Naive thymus-derived CD4-positive, alpha-beta T cell (primary cell): ENCODE data around the gene MGRN1. TPM values are rescaled to one million over a fixed set of nuclear protein-coding genes. Genes with fewer than 3 reads are reported as not detected.

Experiments
- ATAC-seq: fragments of 150-1000 bp; cut with Tn5 transposase; 2 replicates; pipeline ENCODE4 v1.10.0; 2021; ENCODE audit warnings: mild to moderate bottlenecking, moderate library complexity
- CTCF ChIA-PET: fragments of 350-600 bp; sonication (Branson Sonifier 250); formaldehyde crosslinking; loops from one replicate; lab custom pipeline; 2021; ENCODE audit warnings: antibody characterized with exemption; lab: Charles Lee
- POLR2A ChIA-PET: fragments of 350-600 bp; sonication (Branson Sonifier 250); formaldehyde crosslinking; loops from one replicate; lab custom pipeline; 2021; ENCODE audit warnings: antibody characterized with exemption, inconsistent platforms; lab: Charles Lee
- DNase-seq, 9 donors: peaks; one replicate each; pipeline versions ENCODE4 v3.0.0 to v3.0.0-alpha.2; 2020 to 2022; ENCODE audit warnings: mixed read lengths in 1 of 9
- H3K27ac ChIP-seq: one replicate; pipeline ENCODE4 v1.7.0; 2013; ENCODE audit warnings: mild to moderate bottlenecking, low read depth, low read length, moderate library complexity
- H3K27me3 ChIP-seq, 2 donors: one replicate each; pipeline ENCODE4 v1.7.0; 2013; ENCODE audit warnings: low read length in 2 of 2, mild to moderate bottlenecking in 2 of 2, moderate library complexity in 2 of 2; ENCODE audit not compliant: control insufficient read depth in 2 of 2, insufficient read depth in 2 of 2
- H3K36me3 ChIP-seq, 3 experiments: 1 replicate in 2 of 3; 2 replicates in 1 of 3; pipeline ENCODE4 v1.7.0; 2013; ENCODE audit warnings: low read length in 3 of 3, mild to moderate bottlenecking in 3 of 3, moderate library complexity in 1 of 3; ENCODE audit not compliant: insufficient read depth in 3 of 3, control insufficient read depth in 2 of 3
- H3K4me1 ChIP-seq, 2 donors: one replicate each; pipeline ENCODE4 v1.7.0; 2013; ENCODE audit warnings: low read length in 2 of 2, mild to moderate bottlenecking in 2 of 2, moderate library complexity in 1 of 2; ENCODE audit not compliant: control insufficient read depth in 2 of 2, insufficient read depth in 2 of 2
- H3K4me3 ChIP-seq: 2 replicates; pipeline ENCODE4 v1.7.0; 2013; ENCODE audit warnings: mild to moderate bottlenecking, low read length
- H3K9me3 ChIP-seq, 3 experiments: 1 replicate in 2 of 3; 2 replicates in 1 of 3; pipeline ENCODE4 v1.7.0; 2013; ENCODE audit warnings: low read length in 3 of 3; ENCODE audit not compliant: control insufficient read depth in 2 of 3
- H3K27ac Mint-ChIP-seq, 9 donors: one replicate each; pipeline ENCODE4 v1.8.0; 2020 to 2022; ENCODE audit warnings: mixed read lengths in 9 of 9, mild to moderate bottlenecking in 8 of 9, moderate library complexity in 5 of 9, inconsistent platforms in 2 of 9
- H3K27me3 Mint-ChIP-seq, 5 donors: one replicate each; pipeline ENCODE4 v1.8.0; 2021 to 2022; ENCODE audit warnings: mixed read lengths in 5 of 5, mild to moderate bottlenecking in 1 of 5
- H3K36me3 Mint-ChIP-seq, 5 donors: one replicate each; pipeline ENCODE4 v1.8.0; 2020 to 2022; ENCODE audit warnings: mixed read lengths in 5 of 5, mild to moderate bottlenecking in 3 of 5, inconsistent platforms in 1 of 5
- H3K4me1 Mint-ChIP-seq, 7 donors: one replicate each; pipeline ENCODE4 v1.8.0; 2020 to 2022; ENCODE audit warnings: mixed read lengths in 7 of 7, mild to moderate bottlenecking in 3 of 7, inconsistent platforms in 1 of 7
- H3K4me3 Mint-ChIP-seq, 10 donors: one replicate each; pipeline ENCODE4 v1.8.0; 2020 to 2022; ENCODE audit warnings: mild to moderate bottlenecking in 10 of 10, mixed read lengths in 10 of 10, moderate library complexity in 6 of 10, inconsistent platforms in 2 of 10
- H3K9me3 Mint-ChIP-seq, 11 donors: one replicate each; pipeline ENCODE4 v1.8.0; 2020 to 2022; ENCODE audit warnings: mixed read lengths in 11 of 11, mild to moderate bottlenecking in 4 of 11, inconsistent platforms in 1 of 11, moderate library complexity in 1 of 11
- intact Hi-C, 2 donors: fragments of 100-400 bp; cut with micrococcal nuclease; formaldehyde crosslinking; loops; one replicate each; pipeline ENCODE4 v1.15.1; 2023
- polyA plus RNA-seq, 2 donors: library from polyadenylated mRNA; unstranded; fragments of 300-500 nt; fragmentation: Illumina TruSeq; gene quantifications; one replicate each; pipeline ENCODE4 v1.2.3, GENCODE V29; 2021
- total RNA-seq, 6 experiments: library from RNA in 5 of 6; stranded (reverse) in 5 of 6; gene quantifications; 1 replicate in 5 of 6; 2 replicates in 1 of 6; pipeline ENCODE4 v1.2.3 and lab custom pipeline; 2021 to 2026

The MGRN1 gene
- total and polyA plus RNA-seq, 7 experiments from 2014 or later: 4.9 to 103 (median 71.1) TPM

GRCh38 chr16:4677994-4678393 lies 53.4 kb downstream of the MGRN1 start:
- Mint-ChIP-seq H3K27me3 (no peaks in the 10 kb centered on the region), H3K4me3 (peak overlapping the region in 3 of 10 donors; percentile 16 to 38 (median 27)), H3K4me1 (peaks cover 31 to 41% (median 35%) of the 10 kb centered on the region in 7 donors), H3K9me3 (no peaks in the 10 kb centered on the region), H3K27ac (peak overlapping the region; percentile 57 to 98 (median 81)), H3K36me3 (peaks cover 0 to 18% (median 3%) of the 10 kb centered on the region in 5 donors)
- intact Hi-C loops: loop anchor here (2.0 kb wide), 2 partner anchors 15 to 17 kb away; partner anchors contain the start of gene NUDT16L1 (in 1 of the 2)
- ChIA-PET POLR2A (interaction anchor here (1.0 kb wide), 1 partner anchor 12 kb away, joined by 3 read pairs; no protein-coding TSS in a partner anchor), CTCF (interaction anchor here (0.6 kb wide), 1 partner anchor 93 kb away, joined by 3 read pairs; no protein-coding TSS in a partner anchor)
- peaks cover 19 to 28% of the 10 kb centered on the region in 2 donors for H3K4me1 ChIP-seq
- peaks cover 0 to 53% (median 0%) of the 10 kb centered on the region in 3 experiments for H3K36me3 ChIP-seq
- DNase-seq (no peak), ATAC-seq (no peak)
- H3K27me3 ChIP-seq: no peaks in the 10 kb centered on the region
- no peak overlapping the region for H3K4me3 ChIP-seq
- no peaks in the 10 kb centered on the region for H3K9me3 ChIP-seq
- peak overlapping the region; percentile 42 for H3K27ac ChIP-seq

DNA sequence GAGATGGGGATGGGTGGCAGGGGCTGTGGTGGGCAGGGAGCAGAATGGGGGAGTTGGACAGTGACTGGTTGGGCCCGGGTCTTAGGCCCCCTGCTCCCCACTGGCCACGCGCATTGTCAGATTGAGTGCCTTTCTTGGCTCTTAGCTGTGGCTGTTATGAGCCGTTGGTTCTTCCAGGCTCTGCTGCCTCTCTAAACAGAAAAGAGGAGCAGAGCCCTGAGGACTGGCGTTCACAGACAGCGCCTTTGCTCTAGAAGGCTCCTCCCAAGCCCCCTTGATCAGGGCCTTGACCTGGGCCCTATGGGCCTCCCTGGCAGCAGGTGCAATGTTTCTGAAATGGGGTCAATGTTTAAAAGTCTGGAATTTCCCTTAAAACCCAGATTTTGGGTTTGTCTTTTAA lies 54.0 kb downstream of the MGRN1 start:
- ChIA-PET POLR2A (interaction anchor here (0.7 kb wide), 1 partner anchor 113 kb away, joined by 3 read pairs; no protein-coding TSS in a partner anchor), CTCF (interaction anchor here (0.7 kb wide), 1 partner anchor 74 kb away, joined by 3 read pairs; no protein-coding TSS in a partner anchor)
- no peaks in the 10 kb centered on the region for H3K9me3 Mint-ChIP-seq
- peaks cover 0 to 15% (median 2%) of the 10 kb centered on the region in 5 donors for H3K36me3 Mint-ChIP-seq
- H3K9me3 ChIP-seq: no peaks in the 10 kb centered on the region
- peaks cover 19 to 28% of the 10 kb centered on the region in 2 donors for H3K4me1 ChIP-seq
- H3K4me3 Mint-ChIP-seq: peak overlapping the region in 1 of 10 donors; percentile 38
- ATAC-seq: no peak
- peaks cover 0 to 54% (median 0%) of the 10 kb centered on the region in 3 experiments for H3K36me3 ChIP-seq
- H3K27ac Mint-ChIP-seq: peak overlapping the region; percentile 57 to 98 (median 81)
- no peak for DNase-seq
- peaks cover 31 to 41% (median 35%) of the 10 kb centered on the region in 7 donors for H3K4me1 Mint-ChIP-seq
- no peaks in the 10 kb centered on the region for H3K27me3 Mint-ChIP-seq
- no peak overlapping the region for H3K4me3 ChIP-seq
- intact Hi-C loops: no loop called here
- H3K27me3 ChIP-seq: no peaks in the 10 kb centered on the region
- no peak overlapping the region for H3K27ac ChIP-seq

GRCh38 chr16:4679156-4679849 lies 54.7 kb downstream of the MGRN1 start:
- ATAC-seq (no peak), DNase-seq (no peak)
- no peaks in the 10 kb centered on the region for H3K27me3 Mint-ChIP-seq
- no peaks in the 10 kb centered on the region for H3K9me3 Mint-ChIP-seq
- Histone ChIP-seq H3K9me3 (no peaks in the 10 kb centered on the region), H3K4me3 (no peak overlapping the region), H3K27me3 (no peaks in the 10 kb centered on the region), H3K4me1 (peaks cover 19 to 28% of the 10 kb centered on the region in 2 donors), H3K36me3 (peaks cover 0 to 59% (median 0%) of the 10 kb centered on the region in 3 experiments), H3K27ac (no peak overlapping the region)
- peaks cover 0 to 15% (median 0%) of the 10 kb centered on the region in 5 donors for H3K36me3 Mint-ChIP-seq
- ChIA-PET POLR2A (interaction anchor here (0.7 to 1.3 kb wide), 2 partner anchors 14 to 114 kb away, joined by 3 read pairs; partner anchors contain the start of gene NUDT16L1), CTCF (interaction anchor here (0.7 kb wide), 1 partner anchor 74 kb away, joined by 3 read pairs; no protein-coding TSS in a partner anchor)
- intact Hi-C loops: no loop called here
- H3K4me3 Mint-ChIP-seq: no peak overlapping the region
- H3K4me1 Mint-ChIP-seq: peaks cover 30 to 41% (median 35%) of the 10 kb centered on the region in 7 donors
- H3K27ac Mint-ChIP-seq: peak overlapping the region in 8 of 9 donors; percentile 41 to 98 (median 84)

DNA sequence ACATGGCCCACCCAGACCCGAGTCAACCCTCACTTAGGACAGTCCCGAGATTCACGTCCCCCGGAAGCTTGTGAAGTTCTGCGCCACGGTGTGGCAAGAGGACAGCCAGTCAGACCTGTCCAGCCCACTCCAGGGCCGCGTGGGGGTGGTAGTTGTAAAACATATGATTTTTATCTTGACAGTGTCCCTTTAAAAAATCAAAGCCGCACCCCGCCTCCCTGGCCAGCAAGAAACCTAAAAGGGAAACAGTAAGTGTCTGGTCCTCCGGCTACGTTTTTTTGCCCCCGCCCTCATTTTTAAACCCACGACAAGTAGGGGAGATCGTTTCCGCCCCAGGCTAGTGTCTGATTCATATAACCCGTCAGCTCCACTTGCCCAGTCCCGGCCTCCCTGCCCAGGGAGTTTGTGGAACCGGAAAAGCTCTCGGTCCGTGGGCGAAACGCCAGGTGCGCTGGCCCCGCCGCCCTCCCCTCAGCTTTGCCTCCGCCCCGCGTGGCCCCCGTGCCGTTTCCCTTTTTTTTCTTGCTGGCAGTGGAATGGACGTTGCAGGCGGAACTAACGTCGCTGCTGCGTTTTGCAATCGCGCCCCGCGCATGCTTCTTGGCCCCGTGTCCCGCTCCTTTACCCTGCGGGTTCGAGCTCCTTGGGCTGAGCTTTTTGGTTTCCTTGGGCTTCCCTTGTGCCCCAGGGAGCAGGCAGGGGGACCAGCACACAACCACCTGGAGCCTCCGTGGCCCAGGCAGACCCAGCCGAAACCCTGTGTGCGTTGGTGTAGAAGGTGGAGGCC lies 55.4 kb downstream of the MGRN1 start:
- Histone ChIP-seq H3K36me3 (peaks cover 0 to 67% (median 0%) of the 10 kb centered on the region in 3 experiments), H3K4me3 (no peak overlapping the region), H3K27me3 (no peaks in the 10 kb centered on the region), H3K9me3 (no peaks in the 10 kb centered on the region), H3K27ac (peak overlapping the region; percentile 27), H3K4me1 (peaks cover 19 to 27% of the 10 kb centered on the region in 2 donors)
- ATAC-seq (peak; percentile 57), DNase-seq (no peak)
- Mint-ChIP-seq H3K9me3 (no peaks in the 10 kb centered on the region), H3K27me3 (no peaks in the 10 kb centered on the region), H3K4me3 (peak overlapping the region in 3 of 10 donors; percentile 7 to 29 (median 26)), H3K27ac (peak overlapping the region in 7 of 9 donors; percentile 18 to 87 (median 41)), H3K4me1 (peaks cover 29 to 41% (median 35%) of the 10 kb centered on the region in 7 donors), H3K36me3 (peaks cover 0 to 15% (median 0%) of the 10 kb centered on the region in 5 donors)
- ChIA-PET POLR2A (interaction anchor here (1.3 to 1.5 kb wide), 2 partner anchors 10 to 13 kb away, joined by 3 read pairs; partner anchors contain the start of gene NUDT16L1), CTCF (no interaction called here)
- intact Hi-C loops: no loop called here

GRCh38 chr16:4680673-4681470 lies 56.2 kb downstream of the MGRN1 start:
- Mint-ChIP-seq H3K9me3 (no peaks in the 10 kb centered on the region), H3K4me1 (peaks cover 24 to 35% (median 28%) of the 10 kb centered on the region in 7 donors), H3K27ac (peak overlapping the region in 7 of 9 donors; percentile 25 to 88 (median 59)), H3K4me3 (peak overlapping the region in 4 of 10 donors; percentile 25 to 65 (median 50)), H3K27me3 (no peaks in the 10 kb centered on the region), H3K36me3 (peaks cover 0 to 15% (median 0%) of the 10 kb centered on the region in 5 donors)
- Histone ChIP-seq H3K9me3 (no peaks in the 10 kb centered on the region), H3K4me1 (peaks cover 13 to 18% of the 10 kb centered on the region in 2 donors), H3K36me3 (peaks cover 0 to 75% (median 0%) of the 10 kb centered on the region in 3 experiments), H3K4me3 (no peak overlapping the region), H3K27me3 (no peaks in the 10 kb centered on the region), H3K27ac (peak overlapping the region; percentile 27)
- no peak for DNase-seq
- intact Hi-C loops: no loop called here
- ChIA-PET POLR2A (interaction anchor here (1.4 to 1.5 kb wide), 2 partner anchors 10 to 16 kb away, joined by 3 to 4 read pairs; no protein-coding TSS in a partner anchor), CTCF (no interaction called here)
- no peak for ATAC-seq
